Right ventricle myocardium inferior (tissue), 1 donor: ENCODE data around the gene RELL1. TPM values are rescaled to one million over a fixed set of nuclear protein-coding genes. Genes with fewer than 3 reads are reported as not detected.
A peak's percentile ranks its signal among the peaks of the same experiment; 100 is the strongest.

ENCODE experiments used
- ATAC-seq: fragments of 200-7000 bp; cut with Tn5 transposase; one replicate; pipeline ENCODE4 v1.9.1; 2020; ENCODE audit warnings: mild to moderate bottlenecking, moderate library complexity
- DNase-seq: peaks from one replicate; pipeline ENCODE4 v3.0.0; 2021; ENCODE audit errors: missing footprints
- intact Hi-C: fragments of 100-400 bp; cut with DNase I; formaldehyde crosslinking; loops from one replicate; pipeline ENCODE4 v1.11.0; 2022
- long read RNA-seq: library from polyadenylated mRNA; unstranded; transcript quantifications from one replicate; pipeline ENCODE4 v2.0.0, GENCODE V29; 2021
- total RNA-seq: library from RNA; stranded (reverse); fragmentation: NEBNext Ultra II Directional; extraction: Animal tissue kit (Norgen Biotek cat#: 25700); gene quantifications from one replicate; pipeline ENCODE4 v1.2.1, GENCODE V29; 2021
- donor health status: DM: no; HTN: yes; CAD: no; lungs with severe emphysema.

Gene RELL1, protein sequence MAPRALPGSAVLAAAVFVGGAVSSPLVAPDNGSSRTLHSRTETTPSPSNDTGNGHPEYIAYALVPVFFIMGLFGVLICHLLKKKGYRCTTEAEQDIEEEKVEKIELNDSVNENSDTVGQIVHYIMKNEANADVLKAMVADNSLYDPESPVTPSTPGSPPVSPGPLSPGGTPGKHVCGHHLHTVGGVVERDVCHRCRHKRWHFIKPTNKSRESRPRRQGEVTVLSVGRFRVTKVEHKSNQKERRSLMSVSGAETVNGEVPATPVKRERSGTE
- 23.6 TPM for total RNA-seq
- long read RNA-seq, partial matches to known transcripts = 0 of 4 reads
- long read RNA-seq, other reads (novel, unspliced or antisense) = 2 of 4 reads

DNA sequence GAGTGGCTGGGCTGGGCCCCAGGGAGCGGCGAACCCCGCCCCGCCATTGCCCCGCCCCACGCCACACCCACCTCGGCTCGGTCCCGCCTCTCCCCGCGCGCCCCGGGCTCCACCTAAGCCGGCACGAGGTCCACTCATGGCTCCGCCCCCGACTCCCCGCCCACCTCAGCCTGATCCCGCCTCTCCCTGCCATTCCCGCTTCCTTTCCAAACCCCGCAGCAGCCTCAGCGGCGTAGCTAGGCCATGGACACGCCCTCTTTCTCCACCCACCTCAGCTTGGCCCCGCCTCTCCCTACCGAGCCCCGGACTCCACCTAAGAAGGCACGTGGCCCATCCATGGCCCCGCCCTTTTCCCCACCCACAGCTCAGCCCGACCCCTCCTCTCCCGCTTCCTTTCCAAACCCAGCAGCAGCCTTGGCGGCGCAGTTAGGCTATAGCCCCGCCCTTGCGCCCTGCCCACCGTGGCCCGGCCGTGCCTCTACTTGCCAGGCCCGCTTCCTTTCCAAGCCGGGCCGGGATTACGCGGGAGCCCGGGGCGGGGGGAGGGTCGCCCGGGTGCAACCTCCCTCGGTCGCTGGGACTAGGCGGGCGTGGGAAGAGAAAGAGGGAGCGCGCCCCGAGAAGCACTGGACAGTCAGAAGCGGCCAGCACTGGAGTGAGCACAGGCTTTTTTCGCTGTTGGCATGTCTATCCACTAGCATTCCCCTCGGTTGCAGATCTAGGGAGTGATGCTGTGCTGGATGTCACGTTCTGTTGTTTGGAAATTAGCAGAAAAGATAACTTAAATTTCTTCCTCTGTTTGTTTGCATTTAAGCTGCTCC lies at the start of gene RELL1:
Gene RELL1 (minus strand): TSS at position 4 of the 821 bp plus-strand sequence. CDS start 89 bp downstream, outside the sequence.
- ATAC-seq = peak; percentile 97
- intact Hi-C loops = loop anchor here (1.0 to 10.0 kb wide), 6 partner anchors 20 to 288 kb away; no protein-coding TSS in a partner anchor
- DNase-seq = peak; percentile 99

DNA sequence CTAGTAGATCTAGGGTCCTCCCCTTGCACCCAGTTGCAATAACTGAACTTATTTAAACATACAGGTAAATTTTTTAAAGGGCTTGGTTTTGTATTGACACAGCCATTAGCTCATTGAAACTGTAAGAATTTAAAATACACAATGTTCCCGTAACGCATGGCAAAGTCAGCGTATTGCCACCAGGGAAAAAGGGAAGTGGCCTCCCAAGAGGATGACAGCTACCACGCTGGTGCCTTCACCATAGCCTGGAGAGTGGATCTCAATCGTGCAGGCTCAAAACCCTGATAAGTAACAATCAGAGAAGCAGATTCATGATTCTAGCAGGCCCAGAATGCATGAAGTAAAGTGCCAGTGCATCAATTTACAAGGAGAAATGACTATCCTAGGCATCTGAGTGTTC lies 49.4 kb upstream of the RELL1 start:
- DNase-seq (no peak), ATAC-seq (no peak)
- intact Hi-C loops = no loop called here

DNA sequence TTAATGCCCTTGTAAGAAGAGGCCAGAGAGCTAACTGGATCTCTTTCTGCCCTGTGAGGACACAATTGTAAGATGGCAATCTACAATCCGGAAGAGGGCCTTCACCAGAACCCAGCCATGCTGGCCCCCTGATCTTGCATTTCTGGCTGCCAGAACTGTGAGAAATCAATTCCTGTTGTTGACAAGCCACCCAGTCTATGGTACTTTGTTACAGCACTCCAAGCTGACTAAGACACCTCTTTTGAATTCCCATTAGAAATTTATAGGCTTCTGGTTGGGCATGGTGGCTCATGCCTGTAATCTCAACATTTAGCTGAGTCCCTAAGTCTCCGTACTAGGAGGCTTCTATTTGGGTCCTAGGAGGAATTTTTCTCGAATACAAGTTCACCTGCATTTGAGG lies 48.8 kb upstream of the RELL1 start:
- intact Hi-C loops = no loop called here
- no peak for ATAC-seq

DNA sequence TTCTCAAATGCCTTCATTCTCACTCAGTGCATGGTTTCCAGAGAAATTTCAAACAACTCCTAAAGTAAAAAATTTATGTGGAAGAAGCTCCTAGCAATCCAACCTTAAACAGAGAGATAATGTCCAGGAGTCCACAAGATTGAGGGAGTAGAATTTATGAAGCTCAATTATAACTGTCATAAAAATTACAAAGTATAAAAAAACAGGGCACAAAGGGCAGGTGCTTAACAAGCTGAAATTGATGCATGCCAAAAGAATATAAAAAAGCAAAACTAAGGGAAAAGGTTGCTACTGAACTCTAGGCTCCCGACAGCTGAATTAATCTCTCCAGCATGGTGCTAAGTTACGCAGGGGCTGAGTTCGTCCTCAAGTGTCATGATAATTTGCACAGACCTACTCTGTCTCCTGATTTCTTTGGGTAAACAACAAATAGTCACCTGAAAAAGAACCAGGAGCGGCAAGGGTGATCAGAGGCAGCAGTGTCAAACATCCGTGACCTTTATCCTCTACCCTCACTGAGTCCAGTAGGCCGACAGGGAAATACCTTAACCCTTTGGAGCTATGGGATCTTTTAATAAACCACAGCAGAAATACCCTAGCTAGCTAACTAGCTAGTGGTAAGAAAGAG lies 47.2 kb upstream of the RELL1 start:
- no peak for DNase-seq
- intact Hi-C loops = no loop called here
- no peak for ATAC-seq

More for the DNA sequence above, 48.8 kb upstream of the RELL1 start:
- DNase-seq = no peak

DNA sequence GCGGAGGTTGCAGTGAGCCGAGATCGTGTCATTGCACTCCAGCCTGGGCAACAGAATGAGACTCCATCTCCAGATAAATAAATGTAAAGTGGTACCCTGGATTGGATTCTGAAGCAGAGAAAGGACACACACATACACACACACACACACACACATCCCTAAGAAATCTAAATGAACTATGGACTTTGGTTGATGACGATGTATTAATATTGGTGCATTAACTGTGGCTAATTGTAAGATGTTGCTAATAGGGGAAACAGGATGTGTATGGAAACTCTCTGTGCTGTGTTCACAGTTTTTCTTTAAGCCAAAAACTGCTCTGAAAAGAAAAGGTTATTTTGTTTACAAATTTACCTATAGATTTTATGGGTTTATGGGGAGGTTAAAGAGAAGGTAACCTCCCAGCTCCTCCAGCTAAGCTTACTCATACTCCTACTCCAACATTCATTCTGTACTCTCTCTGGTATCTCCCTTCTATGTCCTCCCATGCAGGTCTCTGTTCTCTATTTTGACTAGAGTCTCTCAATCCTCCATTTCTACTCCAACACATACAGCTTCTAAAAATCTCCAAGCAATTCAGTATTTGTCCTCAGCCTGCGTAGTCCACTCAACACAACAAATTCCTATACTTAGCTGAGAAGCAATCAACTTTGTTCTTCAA lies 46.5 kb upstream of the RELL1 start:
- DNase-seq = no peak
- intact Hi-C loops = no loop called here
- no peak for ATAC-seq

DNA sequence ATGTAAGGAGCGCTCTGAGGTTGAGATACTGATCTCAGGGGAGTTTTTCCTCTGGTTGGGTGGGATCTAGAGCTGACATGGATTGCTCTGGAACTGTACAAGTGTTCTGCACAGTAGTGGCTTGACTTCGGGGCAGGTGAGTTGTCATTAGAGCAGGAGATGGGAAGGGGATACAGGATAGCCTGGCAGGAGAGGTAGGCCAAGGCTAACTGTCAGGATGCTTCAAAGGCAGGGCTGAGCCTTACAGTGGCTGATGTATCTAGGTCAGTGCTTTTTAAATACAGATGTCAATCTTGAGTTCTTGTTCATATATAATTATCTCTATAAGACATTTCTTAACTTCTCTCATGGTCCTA lies 43.5 kb upstream of the RELL1 start:
- no peak for ATAC-seq
- intact Hi-C loops = no loop called here
- no peak for DNase-seq

DNA sequence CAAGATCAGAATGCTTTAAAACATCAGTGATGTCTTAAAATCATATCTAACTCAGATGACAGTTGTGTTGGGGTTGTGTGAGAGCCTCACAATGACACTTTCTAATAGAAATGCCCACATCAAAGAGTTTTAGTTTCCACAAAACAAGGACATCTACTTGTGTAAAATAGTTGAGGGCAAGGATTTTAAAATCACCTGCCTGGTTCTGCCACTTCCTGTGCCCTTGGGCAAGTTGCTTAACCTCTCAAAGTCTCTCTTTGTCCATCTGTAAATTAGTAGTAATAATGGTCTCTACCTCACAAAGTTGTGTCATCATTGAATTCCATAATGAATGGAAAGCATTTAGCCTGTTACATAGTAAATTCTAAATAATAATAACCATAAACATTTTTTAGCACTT lies 41.9 kb upstream of the RELL1 start:
- DNase-seq = no peak
- intact Hi-C loops = no loop called here
- no peak for ATAC-seq

DNA sequence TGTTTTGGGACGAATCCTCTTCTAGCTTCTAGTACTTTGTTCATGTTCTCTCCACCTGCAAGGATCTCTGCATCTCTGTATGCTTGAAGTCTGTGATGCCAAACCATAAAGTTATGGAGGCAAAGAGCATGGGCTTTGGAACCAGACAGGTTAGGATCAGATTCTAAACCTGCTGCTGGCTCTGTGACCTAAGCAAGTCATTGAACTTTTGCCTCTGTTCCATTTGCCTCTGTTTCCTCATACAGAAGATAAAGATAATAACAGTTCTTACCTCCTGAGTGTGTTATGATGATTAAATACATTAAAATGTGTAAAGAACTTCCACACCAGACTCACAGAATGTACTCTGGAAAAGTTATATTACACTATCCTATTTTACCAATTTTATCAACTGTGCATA lies 41.5 kb upstream of the RELL1 start:
- no peak for DNase-seq
- intact Hi-C loops = no loop called here
- ATAC-seq = no peak

DNA sequence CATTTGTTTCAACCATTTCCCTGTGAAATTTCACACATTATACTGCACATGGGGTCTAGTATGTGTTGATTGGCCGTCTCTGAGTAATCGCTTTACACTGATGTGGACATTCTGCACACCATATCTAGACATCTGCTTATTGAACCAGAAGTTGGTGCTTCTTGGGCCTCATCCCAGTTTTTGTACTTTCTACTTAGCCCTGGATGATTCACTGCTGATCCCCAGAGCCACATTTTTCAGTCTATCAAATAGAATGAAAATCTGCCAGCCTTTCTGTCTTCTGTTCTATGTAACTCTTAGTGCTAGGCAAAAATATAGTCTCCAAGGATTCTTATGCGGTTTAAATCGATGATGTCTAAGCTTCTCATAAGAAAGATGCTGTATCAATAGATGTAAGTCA lies 40.5 kb upstream of the RELL1 start:
- DNase-seq (no peak), ATAC-seq (no peak)
- intact Hi-C loops = no loop called here

DNA sequence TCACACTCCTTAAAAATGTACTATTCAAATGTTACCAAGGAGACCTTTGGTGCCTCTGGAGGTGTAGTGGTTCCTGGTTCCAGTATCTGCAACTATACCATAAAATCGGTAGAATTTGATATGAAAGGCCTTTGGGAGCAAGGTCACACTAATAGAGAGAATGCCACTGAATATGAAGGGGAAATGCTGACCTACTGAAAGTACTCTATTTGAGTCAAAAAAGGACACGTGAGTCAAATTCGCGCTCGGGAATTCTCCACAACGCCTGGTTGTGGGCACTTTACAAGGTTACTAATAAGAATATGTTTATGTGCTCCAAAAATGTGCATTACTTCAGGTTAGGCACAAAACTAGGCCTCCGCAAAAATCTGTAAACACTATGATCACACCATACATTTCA lies 39.5 kb upstream of the RELL1 start:
- ATAC-seq (no peak), DNase-seq (no peak)
- intact Hi-C loops = no loop called here

DNA sequence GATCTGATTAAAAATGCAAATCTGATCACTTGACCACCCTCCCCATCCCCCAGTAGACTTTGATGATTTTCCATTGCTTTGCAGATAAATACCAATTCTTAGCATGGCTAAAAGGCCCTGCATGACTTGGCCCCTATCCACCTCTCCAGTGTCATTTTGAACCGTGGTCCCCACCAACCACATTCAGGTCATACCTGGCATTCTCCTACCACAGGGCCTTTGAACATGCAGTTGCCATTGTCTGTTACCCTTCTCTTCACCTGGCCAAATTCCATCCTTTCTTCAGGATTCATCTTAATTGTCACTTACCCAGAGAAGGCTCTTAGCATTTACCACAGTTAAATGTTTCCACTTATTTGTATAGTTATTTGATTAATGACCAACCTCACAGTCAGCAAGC lies 36.9 kb upstream of the RELL1 start:
- DNase-seq (no peak), ATAC-seq (no peak)
- intact Hi-C loops = no loop called here

DNA sequence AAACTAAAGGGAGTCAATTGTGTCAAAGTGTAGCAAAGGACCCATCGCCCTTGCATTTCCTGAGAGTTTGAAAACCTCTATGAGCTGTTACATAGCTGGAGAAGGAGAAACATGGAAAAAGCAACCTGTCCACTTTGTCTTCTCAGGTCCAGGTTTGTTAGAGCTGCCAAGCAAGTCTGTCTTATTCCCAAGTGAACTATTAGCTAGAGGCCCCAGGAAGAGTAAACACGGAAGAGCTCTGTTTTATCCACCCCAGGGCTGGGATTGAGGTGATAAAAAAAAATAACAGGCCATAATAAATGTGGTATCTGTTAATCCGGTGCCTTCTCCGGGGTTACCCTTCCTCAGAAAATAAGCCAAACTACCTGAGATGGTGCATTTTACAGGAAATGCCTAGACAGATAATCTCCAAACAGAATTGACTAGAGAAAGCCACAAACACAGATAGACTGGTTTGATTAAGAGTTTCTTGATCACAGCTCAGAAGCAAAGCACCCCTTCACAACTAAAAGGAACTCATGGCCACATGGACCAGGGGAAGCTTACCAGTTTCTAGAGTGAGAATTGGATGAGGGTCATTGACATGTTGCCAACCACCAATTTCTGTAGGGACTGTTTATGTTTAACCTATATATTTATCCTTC lies 35.9 kb upstream of the RELL1 start:
- intact Hi-C loops = no loop called here
- ATAC-seq = no peak
- no peak for DNase-seq

DNA sequence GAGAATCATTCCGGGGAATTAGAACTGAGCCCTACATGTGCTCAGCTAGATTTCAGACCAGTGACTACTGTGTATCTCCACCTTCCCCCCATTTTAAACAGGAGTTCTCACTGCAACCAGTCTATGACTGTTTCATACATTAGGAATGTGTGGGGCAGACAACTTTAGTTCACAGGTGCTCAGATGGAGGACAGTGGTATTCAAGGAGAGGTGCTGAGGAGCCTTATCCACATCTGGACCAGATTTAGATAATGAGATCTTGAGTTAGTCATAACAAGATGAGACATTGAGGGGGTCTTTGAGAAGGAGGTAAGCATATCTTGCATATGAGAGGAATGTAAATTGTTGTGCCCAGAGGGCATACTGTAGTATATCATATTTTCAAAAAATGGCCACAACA lies 32.8 kb upstream of the RELL1 start:
- intact Hi-C loops = no loop called here

DNA sequence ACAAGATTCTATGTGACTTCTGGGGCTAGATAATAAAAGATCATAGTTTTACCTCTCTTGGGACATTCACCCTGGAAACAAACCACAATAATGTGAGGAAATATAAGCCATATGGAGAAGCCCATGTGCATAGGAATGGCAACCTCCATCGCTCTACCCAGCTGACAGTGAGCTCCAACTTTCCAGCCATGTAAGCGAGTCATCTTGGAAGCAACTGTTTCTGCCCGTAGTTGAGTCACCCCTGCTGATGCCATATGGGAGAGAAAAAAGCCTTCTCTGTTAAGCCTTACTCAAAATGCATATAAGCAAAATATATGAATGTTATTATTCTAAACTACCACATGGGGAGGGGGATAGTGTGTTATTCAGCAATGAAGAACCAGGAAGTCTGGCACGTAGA lies 31.4 kb upstream of the RELL1 start:
- ATAC-seq (no peak), DNase-seq (no peak)
- intact Hi-C loops = no loop called here

More for the DNA sequence above, 32.8 kb upstream of the RELL1 start:
- ATAC-seq (no peak), DNase-seq (no peak)

DNA sequence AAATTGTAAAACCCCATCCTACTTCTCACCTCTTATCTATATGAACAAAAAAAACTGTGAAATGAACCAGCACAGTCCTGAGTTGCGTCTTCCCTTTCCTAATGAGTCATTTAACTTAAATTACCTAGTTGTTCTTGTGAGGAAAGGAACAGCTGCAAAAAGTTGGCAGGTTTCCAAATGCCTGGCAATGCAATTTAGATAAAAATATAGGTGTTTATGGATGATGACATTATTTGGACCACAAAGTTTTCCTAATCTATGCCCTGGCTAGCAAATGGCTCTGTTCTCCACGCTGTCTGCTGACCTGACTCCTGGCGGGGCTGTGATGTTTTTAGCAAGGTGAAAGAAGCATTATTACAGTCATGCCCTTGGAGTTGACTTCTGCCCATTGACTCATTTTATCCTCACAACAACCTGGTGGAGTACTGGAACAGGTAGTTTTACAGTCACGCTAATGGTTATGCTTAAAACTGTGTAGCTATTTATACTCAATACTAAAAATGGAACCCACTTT lies 29.8 kb upstream of the RELL1 start:
- DNase-seq = no peak
- intact Hi-C loops = no loop called here

DNA sequence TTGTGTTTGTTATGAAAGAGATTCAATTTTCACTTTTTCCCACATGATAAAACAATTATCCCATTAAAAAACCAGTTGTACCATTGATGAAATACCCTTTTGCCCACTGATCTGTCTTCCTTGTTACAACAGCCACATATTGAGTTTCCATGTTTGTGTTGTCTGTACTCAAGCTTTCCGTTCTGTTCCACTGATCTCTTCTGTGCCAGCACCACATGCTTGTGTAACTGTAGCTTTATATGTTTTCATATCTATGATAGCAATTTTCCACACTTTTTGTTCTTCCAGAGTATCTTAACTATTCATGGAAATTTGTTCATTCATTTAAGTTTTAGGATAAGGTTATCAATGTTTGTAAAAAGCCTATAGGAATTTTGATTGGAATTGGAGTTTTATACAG lies 24.3 kb upstream of the RELL1 start:
- DNase-seq = no peak
- no peak for ATAC-seq
- intact Hi-C loops = no loop called here

More for the DNA sequence above, 29.8 kb upstream of the RELL1 start:
- no peak for ATAC-seq

DNA sequence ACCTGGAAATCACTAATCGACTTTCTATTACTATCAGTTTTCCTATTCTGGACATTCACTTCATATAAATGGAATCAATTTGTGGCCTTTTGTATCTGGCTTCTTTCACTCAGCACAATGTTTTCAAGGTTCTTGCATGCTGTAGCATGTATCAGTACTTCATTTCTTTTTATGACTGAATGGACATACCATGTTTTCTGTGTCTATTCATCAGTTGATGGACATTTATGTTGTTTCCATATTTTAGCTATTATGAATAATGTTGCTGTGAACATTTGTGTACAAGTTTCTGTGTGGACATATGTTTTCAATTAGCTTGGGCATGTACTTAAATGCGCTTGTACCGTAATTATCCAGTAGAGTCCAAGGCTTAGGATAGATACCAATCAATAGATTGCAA lies 19.9 kb upstream of the RELL1 start:
- intact Hi-C loops = no loop called here
- no peak for ATAC-seq
- DNase-seq = no peak

DNA sequence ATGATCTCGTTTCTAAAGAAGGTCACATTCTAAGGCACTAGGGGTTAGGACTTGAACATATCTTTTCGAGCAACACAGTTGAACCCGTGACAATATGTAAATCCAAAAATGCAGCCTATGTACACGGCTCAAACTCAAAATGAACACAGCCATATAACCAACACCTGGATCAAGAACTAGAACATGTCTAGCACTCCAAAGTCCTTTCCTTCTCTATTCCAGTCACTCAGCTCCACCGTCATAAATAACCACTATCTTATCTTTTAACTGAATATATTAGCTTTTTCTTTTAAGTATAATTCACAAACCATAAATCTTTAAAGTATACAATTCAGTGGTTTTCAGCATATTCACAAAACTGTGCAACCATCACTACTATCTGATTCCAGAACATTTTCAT lies 19.4 kb upstream of the RELL1 start:
- no peak for ATAC-seq
- no peak for DNase-seq
- intact Hi-C loops = no loop called here
